ENCODE measurements around the gene DNAJB7. TPM values are rescaled to one million over a fixed set of nuclear protein-coding genes. Genes with fewer than 3 reads are reported as not detected.

Gene DNAJB7
- total and polyA plus RNA-seq, 2 donors (not counting 3 experiments of a cell fraction or from before 2014, with no cell fraction given), result not detected

DNA sequence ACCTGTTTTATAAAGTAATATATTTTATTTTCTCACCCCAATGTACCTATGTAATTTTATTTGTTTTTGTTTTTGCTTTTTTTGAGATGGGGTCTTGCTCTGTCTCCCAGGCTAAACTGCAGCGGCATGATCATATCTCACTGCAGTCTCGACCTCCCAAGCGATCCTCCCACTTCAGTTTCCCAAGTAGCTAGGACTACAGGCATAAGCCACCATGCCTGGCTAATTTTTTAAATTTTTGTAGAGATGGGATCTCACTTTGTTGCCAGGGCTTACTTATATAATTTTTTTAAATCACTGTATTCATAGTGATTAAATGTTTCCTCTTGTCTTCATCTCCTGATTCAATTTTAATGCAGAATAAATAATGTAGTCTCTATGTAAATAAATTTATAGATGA, 13.2 kb upstream of the DNAJB7 start:
- BruUV-seq (replicated peaks), result no TSS peak
- dilution Hi-C loops (cut with MboI; ENCODE audit: extremely low pct_ligation_motif_present, low sequenced_read_pairs) (no loop called here), intact Hi-C loops (cut with micrococcal nuclease) (no loop called here)
- ChIA-PET POLR2A (no interaction called here), CTCF (interaction anchor here (0.5 to 1.6 kb wide), 3 partner anchors 24 to 251 kb away, joined by 3 to 9 read pairs (median 5); no protein-coding TSS in a partner anchor)
- Histone ChIP-seq H3K4me2 (ENCODE audit: insufficient read depth, low read length) (no peak overlapping the region), H3K9ac (replicated peaks; ENCODE audit: extremely low read depth, insufficient read depth, low read length) (no peak overlapping the region), H2AFZ (ENCODE audit: low read depth, low read length) (no peak overlapping the region), H3K27ac (ENCODE audit: insufficient read depth, low read depth, low read length) (no peak overlapping the region), H3K4me1 (ENCODE audit: control insufficient read depth, extremely low read depth, insufficient read depth, low read length) (no peaks in the 10 kb centered on the region), H3K4me3 (replicated peaks in 1 of 3; ENCODE audit: insufficient read depth in 1 of 3, low read depth in 1 of 3, low read length in 3 of 3) (no peak overlapping the region), H3K27me3 (ENCODE audit: control insufficient read depth in 2 of 2, insufficient read depth in 2 of 2, low read length in 2 of 2) (no peaks in the 10 kb centered on the region), H3K9me3 (replicated peaks; ENCODE audit: control insufficient read depth, insufficient read depth, low read length) (no peaks in the 10 kb centered on the region), H4K20me1 (replicated peaks; ENCODE audit: control insufficient read depth, extremely low read depth, insufficient read depth, low read length) (no peaks in the 10 kb centered on the region), H3K79me2 (ENCODE audit: control insufficient read depth, insufficient read depth, low read length) (no peaks in the 10 kb centered on the region), H3K9me1 (replicated peaks; ENCODE audit: control insufficient read depth, extremely low read depth, insufficient read depth, low read length) (no peaks in the 10 kb centered on the region), H3K36me3 (ENCODE audit: control insufficient read depth in 2 of 2, extremely low read depth in 1 of 2, insufficient read depth in 2 of 2, low read length in 2 of 2) (no peaks in the 10 kb centered on the region)
- no peak for FAIRE-seq
- TF ChIP-seq MYC (IDR thresholded peaks at IDR 0.05; ENCODE audit: low read depth, low read length), result no peak
- no peak for TF ChIP-seq EZH2 (IDR thresholded peaks at IDR 0.05; ENCODE audit: borderline replicate concordance, low read depth, low read length, severe bottlenecking)
- no peak for TF ChIP-seq FOS (IDR thresholded peaks at IDR 0.05; ENCODE audit: borderline replicate concordance, insufficient read depth, low read length)
- TF ChIP-seq POLR2A (IDR thresholded peaks at IDR 0.05; ENCODE audit: low read depth, low read length), result no peak
- TF ChIP-seq, protein P1, sequence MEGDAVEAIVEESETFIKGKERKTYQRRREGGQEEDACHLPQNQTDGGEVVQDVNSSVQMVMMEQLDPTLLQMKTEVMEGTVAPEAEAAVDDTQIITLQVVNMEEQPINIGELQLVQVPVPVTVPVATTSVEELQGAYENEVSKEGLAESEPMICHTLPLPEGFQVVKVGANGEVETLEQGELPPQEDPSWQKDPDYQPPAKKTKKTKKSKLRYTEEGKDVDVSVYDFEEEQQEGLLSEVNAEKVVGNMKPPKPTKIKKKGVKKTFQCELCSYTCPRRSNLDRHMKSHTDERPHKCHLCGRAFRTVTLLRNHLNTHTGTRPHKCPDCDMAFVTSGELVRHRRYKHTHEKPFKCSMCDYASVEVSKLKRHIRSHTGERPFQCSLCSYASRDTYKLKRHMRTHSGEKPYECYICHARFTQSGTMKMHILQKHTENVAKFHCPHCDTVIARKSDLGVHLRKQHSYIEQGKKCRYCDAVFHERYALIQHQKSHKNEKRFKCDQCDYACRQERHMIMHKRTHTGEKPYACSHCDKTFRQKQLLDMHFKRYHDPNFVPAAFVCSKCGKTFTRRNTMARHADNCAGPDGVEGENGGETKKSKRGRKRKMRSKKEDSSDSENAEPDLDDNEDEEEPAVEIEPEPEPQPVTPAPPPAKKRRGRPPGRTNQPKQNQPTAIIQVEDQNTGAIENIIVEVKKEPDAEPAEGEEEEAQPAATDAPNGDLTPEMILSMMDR (IDR thresholded peaks at IDR 0.05; ENCODE audit: extremely low read depth in 1 of 2, insufficient read depth in 1 of 2, low read depth in 1 of 2, low read length in 2 of 2), result no peak
- no peak for TF ChIP-seq POLR2AphosphoS5 (IDR thresholded peaks at IDR 0.05; ENCODE audit: insufficient read depth, low read depth, low read length)
- no peak for TF ChIP-seq JUN (IDR thresholded peaks at IDR 0.05; ENCODE audit: borderline replicate concordance, insufficient read depth, insufficient read length, low read depth)
- no peak for DNase-seq (ENCODE audit: low read depth, low spot score)
